ENCODE data around the gene TWIST2. TPM values are rescaled to one million over a fixed set of nuclear protein-coding genes. Genes with fewer than 3 reads are reported as not detected.

Gene TWIST2
- total and polyA plus RNA-seq, 10 of the 15 experiments (the other 5 are each of a cell fraction or from before 2014, with no cell fraction given): not detected

DNA sequence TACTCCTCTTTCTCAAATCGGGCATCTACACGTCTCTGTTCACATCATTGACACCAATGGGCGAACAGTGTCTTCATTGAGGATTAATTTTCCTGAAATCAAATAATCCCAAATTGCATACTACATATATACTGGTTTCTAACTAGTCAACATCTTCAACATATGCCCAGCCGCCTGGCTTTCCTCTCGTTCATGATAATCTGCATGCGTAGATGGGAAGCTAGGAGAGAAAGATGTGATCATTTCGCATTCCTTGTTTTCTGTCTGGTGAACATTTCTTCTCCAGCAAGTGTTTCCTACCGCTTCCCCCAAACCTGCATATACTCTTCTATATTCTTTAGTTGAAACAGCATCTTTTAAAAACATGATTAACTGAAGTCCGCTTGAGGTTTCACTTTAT, 7.4 kb downstream of the TWIST2 start:
- ChIA-PET SMC1A (ENCODE audit: uncharacterized antibody, unreplicated experiment) (no interaction called here), POLR2A (no interaction called here), CTCF (no interaction called here), RAD21 (ENCODE audit: unreplicated experiment) (no interaction called here)
- no peak for ATAC-seq
- Histone ChIP-seq H3K27ac (ENCODE audit: control insufficient read depth, insufficient read depth) (no peak overlapping the region), H2AFZ (ENCODE audit: control insufficient read depth, low read depth, low read length) (no peak overlapping the region), H3K9ac (ENCODE audit: control insufficient read depth, insufficient read depth, low read length) (no peak overlapping the region), H3K36me3 (ENCODE audit: control insufficient read depth in 2 of 2, insufficient read depth in 2 of 2, low read length in 1 of 2) (no peaks in the 10 kb centered on the region), H3K4me3 (no peak overlapping the region), H3K4me1 (ENCODE audit: control insufficient read depth, insufficient read depth, low read length) (no peaks in the 10 kb centered on the region), H3K9me3 (replicated peaks; ENCODE audit: control insufficient read depth, insufficient read depth, low read length) (no peaks in the 10 kb centered on the region), H4K20me1 (ENCODE audit: control insufficient read depth, insufficient read depth) (no peaks in the 10 kb centered on the region), H3K79me2 (ENCODE audit: control insufficient read depth, insufficient read depth, low read length) (no peaks in the 10 kb centered on the region), H3K4me2 (ENCODE audit: control insufficient read depth, insufficient read depth) (no peak overlapping the region), H3K27me3 (replicated peaks in 1 of 2; ENCODE audit: control insufficient read depth in 2 of 2, insufficient read depth in 2 of 2, low read length in 1 of 2) (no peaks in the 10 kb centered on the region; a peak in 2 of 4 replicates)
- WGBS (ENCODE audit: insufficient coverage, insufficient replicate concordance, low lambda C conversion rate, missing lambda C conversion rate): 65% methylated on average over 9 of the region's 9 CpGs
- DNase-seq (ENCODE audit: low read depth, low spot score): no peak
- BruUV-seq (replicated peaks): no TSS peak
- no peak for FAIRE-seq
- in situ Hi-C loops (cut with MboI): no loop called here
- intact Hi-C loops (cut with micrococcal nuclease; ENCODE audit: unreplicated experiment): no loop called here
- TF ChIP-seq CEBPB (IDR thresholded peaks at IDR 0.05; ENCODE audit: borderline replicate concordance in 1 of 2, low read depth in 2 of 2, low read length in 2 of 2): no peak
- no peak for TF ChIP-seq NR2F1 (conservative IDR thresholded peaks at IDR 0.05)
- TF ChIP-seq FOXK2 (IDR thresholded peaks at IDR 0.05): no peak
- TF ChIP-seq TAF1 (IDR thresholded peaks at IDR 0.05; ENCODE audit: borderline replicate concordance, low read depth, low read length): no peak
- TF ChIP-seq RUNX3 (IDR thresholded peaks at IDR 0.05; ENCODE audit: low read length): no peak
- TF ChIP-seq, protein P1, sequence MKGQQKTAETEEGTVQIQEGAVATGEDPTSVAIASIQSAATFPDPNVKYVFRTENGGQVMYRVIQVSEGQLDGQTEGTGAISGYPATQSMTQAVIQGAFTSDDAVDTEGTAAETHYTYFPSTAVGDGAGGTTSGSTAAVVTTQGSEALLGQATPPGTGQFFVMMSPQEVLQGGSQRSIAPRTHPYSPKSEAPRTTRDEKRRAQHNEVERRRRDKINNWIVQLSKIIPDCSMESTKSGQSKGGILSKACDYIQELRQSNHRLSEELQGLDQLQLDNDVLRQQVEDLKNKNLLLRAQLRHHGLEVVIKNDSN (IDR thresholded peaks at IDR 0.05; ENCODE audit: borderline replicate concordance, extremely low read length, insufficient read depth, low read depth, low read length): no peak
- no peak for TF ChIP-seq USF2 (IDR thresholded peaks at IDR 0.05; ENCODE audit: borderline replicate concordance, low read depth, low read length)
- no peak for TF ChIP-seq TBL1XR1 (IDR thresholded peaks at IDR 0.05; ENCODE audit: low read depth, low read length)
- TF ChIP-seq HCFC1 (IDR thresholded peaks at IDR 0.05; ENCODE audit: low read length): no peak
- TF ChIP-seq PRDM15 (CRISPR knock-in tag; IDR thresholded peaks at IDR 0.05): no peak
- no peak for TF ChIP-seq KLF5 (IDR thresholded peaks at IDR 0.05; ENCODE audit: partially characterized antibody)
- TF ChIP-seq PML (IDR thresholded peaks at IDR 0.05; ENCODE audit: low read length): no peak
- TF ChIP-seq ZNF217 (IDR thresholded peaks at IDR 0.05): no peak
- no peak for TF ChIP-seq JUNB (IDR thresholded peaks at IDR 0.05)
- TF ChIP-seq POLR2AphosphoS2 (IDR thresholded peaks at IDR 0.05; ENCODE audit: low read depth, low read length): no peak
- TF ChIP-seq NBN (IDR thresholded peaks at IDR 0.05): no peak
